IMR-90 (cell line): ENCODE results near the gene TRIO.

ENCODE experiments used
- CTCF ChIP-seq: conservative IDR thresholded peaks from 2 replicates; pipeline ENCODE4 v1.5.1; 2012; ENCODE audit warnings: mild to moderate bottlenecking, low read depth, low read length, improper control_type of control experiment
- POLR2A ChIP-seq: IDR thresholded peaks from 2 replicates; pipeline ENCODE4 v1.6.1; 2012; ENCODE audit warnings: mild to moderate bottlenecking, low read depth, low read length

- TF ChIP-seq POLR2A (no peak), CTCF (no peak)
Measured at GRCh38 chr5:14343376-14343775, 200.2 kb downstream of the TRIO start.
